K562 (cell line): ENCODE data around the gene CTTNBP2NL. TPM values are rescaled to one million over a fixed set of nuclear protein-coding genes. Genes with fewer than 3 reads are reported as not detected.

ENCODE experiments used
- ATAC-seq: fragments of 200-7000 bp; cut with Tn5 transposase; 3 replicates; pipeline ENCODE4 v1.9.1; 2020; ENCODE audit warnings: moderate library complexity
- BruUV-seq: library from RNA; stranded (reverse); fragments of 400-500 nt; replicated peaks from 2 replicates; lab custom pipeline; 2021; lab: Mats Ljungman, UMichigan
- CTCF ChIA-PET: fragments of 300-600 bp; formaldehyde crosslinking; extraction: SDS; loops from one replicate; lab custom pipeline; 2021; ENCODE audit warnings: low intra/inter-chr PET ratio; lab: Yijun Ruan, JAX
- POLR2A ChIA-PET: fragments of 300-600, 350-650 bp; sonication (Branson Sonifier 250); formaldehyde crosslinking; extraction: SDS; loops from one replicate; lab custom pipeline; 2021; ENCODE audit warnings: antibody characterized with exemption, inconsistent platforms; lab: Yijun Ruan, JAX
- DNase-seq, 4 experiments: peaks; one replicate each; pipeline versions ENCODE4 v3.0.0 to v3.0.0-alpha.2; 2011 to 2018; ENCODE audit warnings: low spot score in 3 of 4, mixed read lengths in 3 of 4; ENCODE audit errors: extremely low read depth in 1 of 4
- FAIRE-seq: peaks from 2 replicates; lab custom pipeline; 2011; peaks lifted over from hg19 to GRCh38; lab: Jason Lieb, UNC
- H2AFZ ChIP-seq: 2 replicates; pipeline ENCODE4 v1.6.0; 2011; ENCODE audit warnings: low read depth, low read length, control low read depth, inconsistent platforms
- H3K27ac ChIP-seq: fragments of 200-600 bp; 3 replicates; pipeline ENCODE4 v1.8.0; 2011; ENCODE audit warnings: low read depth, mild to moderate bottlenecking, control low read depth, inconsistent platforms, low read length, moderate library complexity, mixed read lengths; ENCODE audit errors: extremely low read depth
- H3K27me3 ChIP-seq, 2 experiments: fragments of 300-600 bp in 1 of 2; 2 replicates in 1 of 2; 3 replicates in 1 of 2; pipeline versions ENCODE4 v1.6.0 to v1.8.0; 2011; ENCODE audit warnings: inconsistent platforms in 2 of 2, low read length in 2 of 2, mild to moderate bottlenecking in 1 of 2, mixed read lengths in 1 of 2, moderate library complexity in 1 of 2; ENCODE audit not compliant: control insufficient read depth in 2 of 2, insufficient read depth in 2 of 2
- H3K36me3 ChIP-seq: fragments of 300-600 bp; 3 replicates; pipeline ENCODE4 v1.8.0; 2011; ENCODE audit warnings: mild to moderate bottlenecking, low read length, inconsistent platforms; ENCODE audit not compliant: control insufficient read depth, insufficient read depth
- H3K4me1 ChIP-seq, 2 experiments: fragments of 200-600 bp in 1 of 2; replicated peaks in 1 of 2; 2 replicates in 1 of 2; 3 replicates in 1 of 2; pipeline versions ENCODE4 v1.5.1 to v1.8.0; 2011; ENCODE audit warnings: inconsistent platforms in 2 of 2, low read length in 2 of 2, mild to moderate bottlenecking in 1 of 2, mixed read lengths in 1 of 2, moderate library complexity in 1 of 2; ENCODE audit not compliant: control insufficient read depth in 2 of 2, insufficient read depth in 2 of 2
- H3K4me2 ChIP-seq: 2 replicates; pipeline ENCODE4 v1.6.1; 2011; ENCODE audit warnings: low read length, control low read depth, inconsistent platforms, mixed read lengths; ENCODE audit not compliant: insufficient read depth
- H3K4me3 ChIP-seq: fragments of 200-600 bp; sonication (generic), shearing (Covaris generic); 2 replicates; pipeline ENCODE4 v1.5.1; 2016; ENCODE audit warnings: control low read depth, inconsistent platforms
- H3K79me2 ChIP-seq: fragments of 200-600 bp; 3 replicates; pipeline ENCODE4 v1.8.0; 2011; ENCODE audit warnings: low read length, inconsistent platforms; ENCODE audit not compliant: control insufficient read depth, insufficient read depth
- H3K9ac ChIP-seq, 2 experiments: 2 replicates each; pipeline versions ENCODE4 v1.6.0 to v1.6.1; 2011; ENCODE audit warnings: low read depth in 2 of 2, low read length in 2 of 2, control low read depth in 1 of 2, inconsistent platforms in 1 of 2, mild to moderate bottlenecking in 1 of 2, mixed read lengths in 1 of 2; ENCODE audit not compliant: insufficient read depth in 1 of 2
- H3K9me1 ChIP-seq: one replicate; pipeline ENCODE4 v1.6.0; 2011; ENCODE audit warnings: inconsistent platforms, mild to moderate bottlenecking, low read length, moderate library complexity; ENCODE audit not compliant: control insufficient read depth, insufficient read depth
- H3K9me3 ChIP-seq: replicated peaks from 2 replicates; pipeline ENCODE4 v1.5.1; 2011; ENCODE audit warnings: low read depth, low read length, inconsistent platforms; ENCODE audit not compliant: control insufficient read depth, insufficient read depth
- H4K20me1 ChIP-seq: replicated peaks from 2 replicates; pipeline ENCODE4 v1.6.1; 2011; ENCODE audit warnings: low read length, inconsistent platforms, mixed read lengths; ENCODE audit not compliant: control insufficient read depth, insufficient read depth
- CAMTA2 ChIP-seq: fragments of 250-450 bp; sonication (Bioruptor Pico); conservative IDR thresholded peaks from 2 replicates; pipeline ENCODE4 v1.5.1; 2022
- HMG20A ChIP-seq: fragments of 450-650 bp; formaldehyde crosslinking; conservative IDR thresholded peaks from 2 replicates; pipeline ENCODE4 v1.4.0; 2020; ENCODE audit warnings: mild to moderate bottlenecking, mixed read lengths
- HOXB6 ChIP-seq: fragments of 250-450 bp; sonication (Bioruptor Pico); IDR thresholded peaks from 2 replicates; pipeline ENCODE4 v1.5.1; 2022; ENCODE audit warnings: mild to moderate bottlenecking, borderline replicate concordance
- ILK ChIP-seq: fragments of 450-650 bp; IDR thresholded peaks from 2 replicates; pipeline ENCODE4 v1.6.1; 2016; ENCODE audit warnings: missing genetic modification characterization, low read depth, mild to moderate bottlenecking, missing compliant biosample characterization, moderate library complexity, borderline replicate concordance
- KAT2B ChIP-seq: IDR thresholded peaks from one replicate; pipeline ENCODE4 v1.6.1; 2012; ENCODE audit warnings: low read depth, mild to moderate bottlenecking, control low read depth, inconsistent platforms, low read length, moderate library complexity
- LCOR ChIP-seq: sonication (generic); formaldehyde crosslinking; IDR thresholded peaks from 2 replicates; pipeline ENCODE4 v1.8.0; 2022; ENCODE audit warnings: mild to moderate bottlenecking, missing genetic modification reagents
- MTF1 ChIP-seq: fragments of 250-450 bp; sonication (Bioruptor Pico); IDR thresholded peaks from 2 replicates; pipeline ENCODE4 v1.9.0; 2021; ENCODE audit warnings: moderate library complexity, mild to moderate bottlenecking, inconsistent platforms, borderline replicate concordance
- TFAP4 ChIP-seq: sonication (generic); formaldehyde crosslinking; IDR thresholded peaks from 2 replicates; pipeline ENCODE4 v1.8.0; 2022; ENCODE audit warnings: missing genetic modification reagents, mild to moderate bottlenecking, moderate library complexity, borderline replicate concordance
- ZNF174 ChIP-seq: fragments of 250-450 bp; sonication (Bioruptor Pico); IDR thresholded peaks from 2 replicates; pipeline ENCODE4 v1.4.0; 2020; ENCODE audit warnings: mild to moderate bottlenecking
- ZNF431 ChIP-seq: sonication (generic); formaldehyde crosslinking; IDR thresholded peaks from 2 replicates; pipeline ENCODE4 v1.8.0; 2022; ENCODE audit warnings: mild to moderate bottlenecking, missing genetic modification reagents
- ZNF75A ChIP-seq: fragments of 450-650 bp; formaldehyde crosslinking; IDR thresholded peaks from 2 replicates; pipeline ENCODE4 v1.4.0; 2020; ENCODE audit warnings: mild to moderate bottlenecking
- WGBS: fragments of 100-300 bp; shearing (Covaris generic); methylation state at CpG from one replicate; pipeline ENCODE4 v1.1.6; 2016; ENCODE audit warnings: low coverage, mixed read lengths; ENCODE audit not compliant: insufficient coverage; ENCODE audit errors: missing lambda C conversion rate; 5-methylcytosine and 5-hydroxymethylcytosine counted together
- in situ Hi-C: fragments of 300-500 bp; cut with MboI; formaldehyde crosslinking; loops from 4 replicates; pipeline ENCODE4 v1.15.0; 2018; ENCODE audit warnings: inconsistent platforms, mixed read lengths
- intact Hi-C: fragments of 100-400 bp; cut with micrococcal nuclease; formaldehyde crosslinking; loops from 2 replicates; pipeline ENCODE4 v1.14.2; 2022
- polyA plus RNA-seq, 8 experiments: library from polyadenylated mRNA; depleted of rRNA in 4 of 8; stranded (reverse) in 5 of 8; unstranded in 3 of 8; fragments of >200 nt; fragmentation: Nextera tagmentation in 2 of 8; fragmentation: Illumina TruSeq in 1 of 8; extraction: Ambion mirVana in 2 of 8; extraction: Trizol in 1 of 8; gene quantifications; 2 replicates each; pipeline versions ENCODE4 v1.2.1 to v1.2.3, GENCODE V29; 2011 to 2014; ENCODE audit warnings: inconsistent platforms in 1 of 8, missing spikeins in 1 of 8
- total RNA-seq, 7 experiments: library from RNA; depleted of rRNA in 6 of 7; stranded (reverse); fragments of >200 nt in 6 of 7; fragmentation: Illumina TruSeq in 2 of 7; extraction: Trizol in 2 of 7; gene quantifications; 2 replicates each; pipeline versions ENCODE4 v1.2.1 to v1.2.3, GENCODE V29; 2011 to 2021; ENCODE audit warnings: low replicate concordance in 1 of 7

CTTNBP2NL gene
- total and polyA plus RNA-seq, 9 of the 15 experiments (the other 6 are each of a cell fraction or from before 2014, with no cell fraction given), result 0.27 to 1.4 (median 0.62) TPM

- Histone ChIP-seq H3K4me2 (no peak overlapping the region), H3K4me3 (no peak overlapping the region), H3K79me2 (no peaks in the 10 kb centered on the region), H3K9me3 (no peaks in the 10 kb centered on the region), H3K27me3 (peaks cover 8 to 27% of the 10 kb centered on the region in 2 experiments), H4K20me1 (no peaks in the 10 kb centered on the region), H3K27ac (no peak overlapping the region), H3K36me3 (no peaks in the 10 kb centered on the region), H3K9ac (no peak overlapping the region), H3K9me1 (no peaks in the 10 kb centered on the region), H2AFZ (no peak overlapping the region), H3K4me1 (no peaks in the 10 kb centered on the region)
- POLR2A ChIA-PET, result interaction anchor here (1.9 kb wide), 1 partner anchor 9 kb away, joined by 11 read pairs; no protein-coding TSS in a partner anchor
- intact Hi-C loops (no loop called here), in situ Hi-C loops (no loop called here)
- WGBS, result 0% methylated on average over 1 of the region's 1 CpG
- FAIRE-seq (no peak), DNase-seq (no peak), ATAC-seq (no peak)
- TF ChIP-seq CAMTA2 (CRISPR knock-in tag), result no peak
- TF ChIP-seq HMG20A, result no peak
- no peak for TF ChIP-seq TFAP4
- no peak for TF ChIP-seq LCOR (CRISPR knock-in tag)
- TF ChIP-seq HOXB6 (CRISPR knock-in tag), result no peak
- TF ChIP-seq ZNF431 (CRISPR knock-in tag), result no peak
- no peak for TF ChIP-seq KAT2B
- no peak for TF ChIP-seq ZNF174
- TF ChIP-seq MTF1 (CRISPR knock-in tag), result no peak
- TF ChIP-seq ZNF75A (CRISPR knock-in tag), result no peak
- TF ChIP-seq ILK (tag), result no peak
- no TSS peak for BruUV-seq
- CTCF ChIA-PET, result no interaction called here
Observed at GRCh38 chr1:112453876-112454275, 57.9 kb downstream of the CTTNBP2NL start.
